ENCODE data around the gene PTPRD. TPM values are rescaled to one million over a fixed set of nuclear protein-coding genes. Genes with fewer than 3 reads are reported as not detected.

PTPRD gene
- polyA plus RNA-seq, 12 donors, result 35.0 to 104 (median 78.4) TPM; not detected in 1

GRCh38 chr9:8337834-8338766 lies 2274.7 kb downstream of the PTPRD start:
- peak; percentile 71 for DNase-seq

DNA sequence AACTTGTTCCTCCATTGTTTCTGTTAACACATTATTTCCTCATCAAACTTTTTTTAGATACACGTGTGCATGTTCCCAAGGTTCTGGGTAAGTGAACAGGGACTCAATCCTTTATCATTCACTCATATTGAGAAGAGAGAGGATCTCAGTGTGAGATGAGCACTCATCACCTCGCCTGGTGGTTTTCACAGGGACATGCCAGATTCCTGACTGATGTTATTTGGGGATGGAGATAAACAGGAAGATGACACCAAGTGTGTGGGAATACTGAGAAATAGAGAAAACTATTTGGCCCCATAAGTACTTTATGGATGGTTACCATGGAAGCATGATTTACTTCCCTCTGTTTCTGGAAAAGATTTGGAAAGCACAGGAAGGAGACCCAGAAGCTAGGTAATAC lies 2279.9 kb downstream of the PTPRD start:
- no peak for DNase-seq

GRCh38 chr9:8332331-8332650 lies 2280.5 kb downstream of the PTPRD start:
- no peak for DNase-seq

DNA sequence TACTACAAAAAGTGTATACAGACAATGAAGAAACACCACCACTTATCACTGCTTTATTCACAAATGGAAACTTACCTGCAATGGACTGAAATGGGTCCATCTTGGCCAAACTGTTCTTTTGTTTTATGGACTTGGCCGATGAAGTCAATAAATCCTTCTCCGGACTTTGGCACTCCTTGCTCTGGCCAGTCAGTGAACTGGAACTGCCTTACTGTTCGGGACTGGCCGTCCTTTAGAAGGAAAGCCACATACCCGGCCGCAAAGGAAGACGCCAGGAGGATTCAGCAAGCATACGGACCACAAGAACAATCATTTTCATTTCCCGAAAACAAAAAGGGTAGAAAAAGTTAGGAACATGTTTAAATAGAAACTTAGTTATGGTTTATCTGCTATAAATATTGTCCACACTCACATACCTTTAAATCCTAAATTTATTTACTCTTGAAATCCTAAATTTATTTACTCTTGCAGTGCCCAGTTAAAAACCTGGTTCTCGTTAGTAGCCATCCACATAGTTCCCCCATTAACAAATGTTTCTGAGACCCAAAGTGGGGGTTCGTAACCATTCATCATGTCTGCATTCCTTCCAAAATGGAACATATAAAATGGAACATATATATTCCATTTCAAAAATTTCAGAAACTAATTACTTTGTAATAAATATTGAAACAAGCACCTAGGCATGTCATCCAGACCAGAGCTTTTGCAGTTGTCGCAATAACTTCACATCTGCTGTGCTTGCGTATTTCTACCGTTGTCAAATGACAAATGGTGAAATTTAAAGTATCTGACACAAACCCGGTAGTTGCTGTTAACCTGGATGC lies 2281.1 kb downstream of the PTPRD start:
- DNase-seq, result no peak

DNA sequence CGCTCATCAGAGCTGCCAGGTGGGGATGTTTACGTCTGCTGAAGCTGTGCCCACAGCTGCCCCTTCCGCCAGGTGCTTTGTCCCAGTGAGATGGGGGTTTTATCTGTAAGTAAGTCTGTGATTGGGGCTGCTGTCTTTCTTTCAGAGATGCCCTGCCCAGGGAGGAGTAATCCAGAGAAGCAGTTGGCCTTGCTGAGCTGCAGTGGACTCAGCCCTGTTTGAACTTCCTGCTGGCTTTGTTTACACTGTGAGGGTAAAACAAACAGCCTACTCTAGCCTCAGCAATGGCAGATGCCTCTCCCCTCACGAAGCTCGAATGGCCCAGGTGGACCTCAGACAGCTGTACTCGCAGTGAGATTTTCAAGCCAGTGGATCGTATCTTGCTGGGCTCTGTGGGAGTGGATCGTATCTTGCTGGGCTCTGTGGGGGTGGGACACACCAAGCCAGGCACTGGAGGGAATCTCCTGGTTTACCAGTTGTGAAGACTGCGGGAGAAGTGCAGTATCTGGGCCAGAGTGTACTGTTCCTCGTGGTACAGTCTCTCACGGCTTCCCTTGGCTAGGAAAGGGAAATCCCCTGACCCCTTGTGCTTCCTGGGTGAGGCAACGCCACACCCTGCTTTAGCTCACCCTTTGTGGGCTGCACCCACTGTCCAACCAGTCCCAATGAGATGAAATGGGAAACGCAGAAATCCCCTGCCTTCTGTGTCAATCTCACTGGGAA lies 2283.1 kb downstream of the PTPRD start:
- no peak for DNase-seq

GRCh38 chr9:8315211-8315610 lies 2297.6 kb downstream of the PTPRD start:
- DNase-seq, result no peak

DNA sequence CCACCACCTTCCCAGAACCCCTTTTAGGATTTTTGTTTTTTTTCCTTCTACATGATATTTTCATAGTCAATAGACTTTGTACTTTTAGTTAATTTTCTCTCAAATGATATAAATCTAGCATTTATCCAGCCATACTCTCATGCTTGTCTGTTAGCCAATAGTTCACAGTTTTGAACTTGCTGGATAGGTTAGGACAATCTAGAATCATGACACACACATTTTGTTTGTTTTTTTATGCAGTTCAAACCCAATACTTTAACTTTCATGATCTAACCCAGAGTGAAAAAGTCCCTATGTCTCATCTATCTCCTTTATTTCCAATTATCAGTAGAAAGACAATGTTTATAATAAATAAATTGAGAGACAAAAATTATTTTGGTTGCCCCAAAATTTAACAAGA lies 2303.5 kb downstream of the PTPRD start:
- no peak for DNase-seq

- DNase-seq, result no peak
Observed at GRCh38 chr9:8304720-8305119, 2308.1 kb downstream of the PTPRD start.

DNA sequence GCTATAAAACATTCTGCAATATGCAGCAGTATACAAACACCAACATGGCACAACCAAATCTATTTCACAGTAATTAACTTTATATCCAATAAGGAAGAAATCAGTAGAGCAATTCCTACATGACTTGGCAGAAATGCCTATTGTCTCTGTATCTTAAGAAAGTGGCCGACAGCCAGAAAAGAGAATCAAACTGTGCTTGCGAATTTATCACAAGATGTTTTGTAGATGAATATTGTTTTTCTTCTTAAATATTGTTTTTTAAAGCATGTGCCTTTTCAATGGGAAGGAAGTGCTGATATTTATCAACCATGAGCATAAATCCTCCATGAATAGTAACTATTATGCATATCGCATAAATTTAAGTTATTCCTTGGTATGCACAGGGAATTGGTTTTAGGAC lies 2311.5 kb downstream of the PTPRD start:
- DNase-seq, result no peak

GRCh38 chr9:8297047-8297446 lies 2315.8 kb downstream of the PTPRD start:
- no peak for DNase-seq

- DNase-seq, result no peak
Observed at GRCh38 chr9:8292657-8293056, 2320.1 kb downstream of the PTPRD start.

DNA sequence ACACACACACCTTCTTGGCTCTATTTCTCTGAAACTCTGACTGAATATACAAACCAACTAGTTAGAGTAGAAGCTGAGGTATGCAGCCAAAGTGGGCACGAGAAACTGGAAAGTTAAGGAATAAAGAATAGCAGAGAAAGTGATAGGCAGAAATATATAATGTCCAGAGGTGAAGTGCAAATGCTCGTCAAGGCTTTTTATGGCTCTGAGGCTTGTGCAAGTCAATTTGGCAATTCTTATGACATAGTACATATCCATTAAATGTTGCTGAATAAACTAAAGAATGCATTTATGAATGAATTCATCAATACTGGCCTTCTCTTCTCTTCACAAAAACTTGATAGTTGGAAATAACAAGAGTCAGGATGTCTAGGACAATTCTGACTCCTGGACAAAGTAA lies 2323.1 kb downstream of the PTPRD start:
- DNase-seq, result no peak

GRCh38 chr9:8287970-8288369 lies 2324.8 kb downstream of the PTPRD start:
- DNase-seq, result no peak

DNA sequence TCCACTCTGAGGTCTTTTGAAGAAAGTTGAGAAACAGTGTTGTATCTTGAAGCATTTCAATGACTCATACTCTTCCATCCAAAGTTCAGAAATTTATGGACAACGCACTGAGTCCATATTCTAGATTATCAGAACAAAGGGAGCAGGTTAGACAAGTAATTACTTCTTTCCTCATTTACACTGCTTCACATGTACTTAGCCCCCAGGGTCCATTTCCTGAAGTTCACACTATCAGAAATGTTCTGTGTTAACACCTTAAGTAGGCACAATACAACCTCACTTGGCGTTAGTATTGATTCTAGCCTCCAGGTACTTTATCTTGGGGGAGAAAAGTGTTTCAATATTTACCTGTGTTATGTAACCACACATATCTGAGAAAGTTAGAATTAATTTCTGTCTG lies 2325.3 kb downstream of the PTPRD start:
- no peak for DNase-seq

DNA sequence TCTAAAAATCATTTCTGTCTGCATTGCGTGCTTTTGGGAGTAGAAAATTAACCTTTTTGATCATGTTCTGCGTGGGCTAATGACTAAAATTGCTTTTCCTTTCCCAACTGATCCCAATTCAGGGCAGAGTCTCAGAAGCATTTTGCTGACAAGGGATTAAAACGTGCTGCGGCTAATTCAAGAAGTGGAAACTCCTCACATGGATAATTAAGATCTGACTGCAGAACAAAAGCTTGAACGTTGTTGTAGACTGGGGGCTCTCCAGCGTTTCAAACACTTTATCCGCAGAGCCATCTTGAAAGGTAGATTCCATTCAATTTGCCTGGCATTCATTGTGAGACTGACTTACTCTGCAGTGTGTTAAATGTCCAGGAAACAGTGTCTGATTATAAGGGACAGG lies 2327.9 kb downstream of the PTPRD start:
- DNase-seq, result no peak

- no peak for DNase-seq
Observed at GRCh38 chr9:8282535-8282934, 2330.3 kb downstream of the PTPRD start.

DNA sequence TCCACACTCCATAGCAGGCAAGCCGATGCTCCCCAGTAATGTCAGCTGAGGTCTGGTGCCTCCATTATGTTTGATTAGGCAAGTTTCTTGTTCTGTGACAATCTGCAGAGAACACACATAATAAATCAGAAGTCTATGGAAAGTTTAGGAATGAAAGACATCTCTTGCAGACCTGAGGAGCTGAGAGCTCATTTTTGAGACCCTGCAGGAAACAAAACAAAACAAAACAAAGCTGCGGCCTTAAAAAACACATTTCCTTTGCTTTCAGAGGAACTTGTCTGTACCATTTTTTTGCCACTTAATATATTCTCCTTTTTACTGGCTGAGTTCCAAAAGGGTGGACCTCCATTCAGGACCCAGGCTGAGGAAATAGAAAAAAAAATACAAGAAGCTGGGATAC lies 2332.0 kb downstream of the PTPRD start:
- DNase-seq, result no peak

DNA sequence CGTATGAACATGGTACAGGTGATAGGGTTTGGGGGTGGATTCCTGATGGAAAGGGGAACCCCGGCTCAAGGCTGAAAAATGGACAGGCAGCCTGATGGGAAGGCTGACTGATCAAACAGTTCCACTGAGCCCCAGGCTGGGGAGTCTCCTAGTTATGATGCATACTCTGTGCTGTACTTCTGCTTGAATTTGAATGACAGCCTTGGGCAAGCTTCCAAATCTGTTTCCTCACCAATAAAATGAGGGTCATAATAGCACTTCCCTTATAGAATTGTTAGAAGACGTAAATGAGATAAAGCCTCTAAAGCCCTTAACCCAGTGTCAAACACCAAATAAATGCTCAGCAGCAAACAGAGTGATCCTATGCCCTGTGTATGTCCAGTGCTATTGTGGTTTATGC lies 2334.8 kb downstream of the PTPRD start:
- DNase-seq, result no peak

- DNase-seq, result no peak
Observed at GRCh38 chr9:8270235-8270634, 2342.6 kb downstream of the PTPRD start.

- DNase-seq, result no peak
Observed at GRCh38 chr9:8268881-8269280, 2343.9 kb downstream of the PTPRD start.

GRCh38 chr9:8268216-8268878 lies 2344.5 kb downstream of the PTPRD start:
- peak; percentile 46 for DNase-seq

DNA sequence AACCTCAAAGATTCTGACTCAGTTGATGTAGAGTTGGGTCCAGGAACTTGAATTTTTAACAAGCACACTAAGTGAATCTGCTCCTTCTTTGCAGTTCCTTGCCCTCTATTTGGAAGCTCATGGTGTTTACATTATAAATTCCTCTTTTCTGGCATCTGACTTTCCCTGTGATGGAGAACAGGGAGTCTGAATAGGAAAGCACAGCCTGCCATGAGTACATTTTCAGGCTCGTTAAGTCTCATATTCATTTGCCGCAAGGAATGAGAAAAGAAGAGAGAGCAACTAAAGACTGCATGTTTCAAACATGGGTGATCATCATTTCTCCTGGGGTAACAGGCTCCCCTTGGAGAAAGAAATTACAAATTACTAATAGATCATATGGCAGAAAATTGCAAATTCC lies 2345.2 kb downstream of the PTPRD start:
- no peak for DNase-seq

Measured in muscle of arm (tissue), 12 donors.